D721Med (cell line): Measurements from ENCODE around the gene AKIRIN2.

Source experiments
- DNase-seq: peaks from one replicate; pipeline ENCODE4 v3.0.0; 2011; ENCODE audit warnings: low spot score; ENCODE audit not compliant: insufficient read length
- FAIRE-seq: peaks from 2 replicates; lab custom pipeline; 2011; peaks lifted over from hg19 to GRCh38; lab: Jason Lieb, UNC
- TF ChIP-seq, protein P1 (sequence below): IDR thresholded peaks from 2 replicates; pipeline ENCODE4 v1.5.1; 2012; ENCODE audit warnings: mild to moderate bottlenecking, control low read depth; ENCODE audit not compliant: insufficient read depth; ENCODE audit errors: missing control alignments

Gene AKIRIN2

DNA sequence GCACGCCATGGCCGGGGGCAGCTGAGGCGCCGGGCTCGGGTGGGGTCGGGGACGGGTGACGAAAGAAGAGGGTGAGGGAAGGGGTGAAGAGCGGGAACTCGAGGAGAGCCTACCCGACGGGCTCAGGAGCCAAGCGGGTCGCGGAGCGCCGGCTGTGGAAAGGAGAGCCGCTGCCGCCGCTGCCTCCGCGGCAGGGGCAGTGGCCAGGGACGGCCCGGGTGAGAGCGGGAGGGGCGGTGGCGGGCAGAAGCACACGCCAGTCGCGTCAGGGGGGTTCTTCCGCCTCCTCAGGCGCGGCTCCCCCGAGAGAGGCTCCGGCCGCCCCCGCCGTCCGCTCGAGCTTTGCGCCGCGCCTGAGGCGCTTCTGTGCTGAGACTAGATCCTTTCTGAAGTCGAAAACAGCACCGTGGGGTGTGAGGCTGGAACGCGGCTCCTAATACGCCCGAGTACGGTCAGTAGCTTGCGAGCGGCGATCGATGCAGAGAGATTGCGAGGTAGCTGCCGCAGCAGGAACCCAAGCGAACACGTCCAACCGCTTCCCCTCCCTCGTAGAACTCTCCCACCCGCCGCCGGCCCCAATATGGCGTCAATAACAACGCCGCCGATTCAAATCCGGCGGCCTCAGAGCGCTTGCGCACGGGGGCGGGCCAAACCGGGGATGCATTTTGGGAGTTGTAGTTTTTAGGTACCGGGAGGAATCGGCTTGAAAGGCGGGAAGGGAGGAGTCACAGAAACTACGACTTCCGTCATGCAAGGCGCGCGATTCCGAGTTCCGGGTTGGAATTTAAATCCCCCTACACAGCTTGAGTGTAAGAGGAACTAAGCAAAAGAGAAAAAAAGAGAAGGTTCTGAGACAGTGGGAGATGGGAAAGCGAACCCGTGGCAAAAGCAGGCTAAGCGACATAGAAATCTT, at the start of gene AKIRIN2:
AKIRIN2 (minus strand) TSS at position 558 of the 913 bp plus-strand sequence; CDS start at position 9, 549 bp downstream.
- TF ChIP-seq, protein P1, sequence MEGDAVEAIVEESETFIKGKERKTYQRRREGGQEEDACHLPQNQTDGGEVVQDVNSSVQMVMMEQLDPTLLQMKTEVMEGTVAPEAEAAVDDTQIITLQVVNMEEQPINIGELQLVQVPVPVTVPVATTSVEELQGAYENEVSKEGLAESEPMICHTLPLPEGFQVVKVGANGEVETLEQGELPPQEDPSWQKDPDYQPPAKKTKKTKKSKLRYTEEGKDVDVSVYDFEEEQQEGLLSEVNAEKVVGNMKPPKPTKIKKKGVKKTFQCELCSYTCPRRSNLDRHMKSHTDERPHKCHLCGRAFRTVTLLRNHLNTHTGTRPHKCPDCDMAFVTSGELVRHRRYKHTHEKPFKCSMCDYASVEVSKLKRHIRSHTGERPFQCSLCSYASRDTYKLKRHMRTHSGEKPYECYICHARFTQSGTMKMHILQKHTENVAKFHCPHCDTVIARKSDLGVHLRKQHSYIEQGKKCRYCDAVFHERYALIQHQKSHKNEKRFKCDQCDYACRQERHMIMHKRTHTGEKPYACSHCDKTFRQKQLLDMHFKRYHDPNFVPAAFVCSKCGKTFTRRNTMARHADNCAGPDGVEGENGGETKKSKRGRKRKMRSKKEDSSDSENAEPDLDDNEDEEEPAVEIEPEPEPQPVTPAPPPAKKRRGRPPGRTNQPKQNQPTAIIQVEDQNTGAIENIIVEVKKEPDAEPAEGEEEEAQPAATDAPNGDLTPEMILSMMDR, result no peak
- FAIRE-seq, result no peak
- peak; percentile 26 for DNase-seq

DNA sequence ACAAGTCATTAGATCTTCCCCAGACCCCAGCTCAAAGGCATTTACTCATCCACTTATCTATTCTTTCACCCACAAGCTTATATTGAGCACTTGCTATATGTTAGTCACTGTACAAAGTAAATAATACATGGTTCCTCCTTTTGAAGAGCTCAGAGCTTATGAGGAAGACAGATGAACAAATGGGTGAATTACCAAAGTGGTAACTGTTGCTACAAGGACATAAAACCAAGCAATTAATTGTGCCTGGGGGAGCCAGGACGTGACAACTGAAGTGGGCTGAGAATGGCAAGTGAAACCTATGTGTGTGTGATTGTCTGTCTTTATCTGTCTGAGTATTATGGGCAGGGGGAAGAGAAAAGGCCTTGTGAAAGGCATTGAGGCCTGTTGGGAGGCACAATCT, 45.6 kb upstream of the AKIRIN2 start:
- DNase-seq, result no peak
- TF ChIP-seq, protein P1, result no peak
- no peak for FAIRE-seq

- TF ChIP-seq, protein P1, result no peak
- FAIRE-seq (no peak), DNase-seq (no peak)
Measured at GRCh38 chr6:87745966-87746721, 44.1 kb upstream of the AKIRIN2 start.

DNA sequence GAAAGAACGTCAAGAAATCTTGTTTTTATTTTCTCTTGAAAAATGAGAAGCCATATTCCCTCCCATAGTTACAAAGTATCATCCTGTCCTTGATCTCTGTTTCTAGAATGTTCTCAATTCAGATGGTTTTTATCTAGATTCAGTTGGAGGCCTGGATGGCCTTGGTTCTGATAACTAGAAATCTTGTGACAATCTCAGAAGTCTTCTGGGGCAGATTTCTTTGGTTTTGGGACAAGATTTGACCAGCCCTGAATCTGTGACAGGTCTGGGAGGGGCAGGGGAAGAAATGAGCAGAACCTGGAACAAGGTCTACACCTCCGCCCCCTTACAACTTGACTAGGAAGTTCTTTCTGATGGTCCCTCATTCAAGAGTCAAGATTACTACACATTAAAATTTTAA, 41.4 kb upstream of the AKIRIN2 start:
- DNase-seq (no peak), FAIRE-seq (no peak)
- TF ChIP-seq, protein P1, result no peak

DNA sequence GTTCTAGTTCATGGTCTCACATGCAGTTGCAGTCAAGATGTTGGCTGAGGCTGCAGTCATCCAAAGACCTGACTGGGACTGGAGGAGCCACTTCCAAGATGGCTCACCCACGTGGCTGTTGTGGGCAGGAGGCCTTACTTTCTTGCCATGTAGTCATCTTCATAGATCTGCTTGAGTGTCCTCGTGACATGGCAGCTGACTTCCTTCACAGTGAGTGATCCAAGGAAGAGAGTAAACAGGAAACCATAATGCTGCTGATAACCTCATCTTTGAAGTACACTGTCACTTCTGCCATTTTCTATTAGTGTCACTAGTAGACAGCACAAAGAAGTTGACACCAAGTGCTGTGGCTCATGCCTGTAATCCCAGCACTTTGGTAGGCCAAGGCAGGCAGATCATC, 40.1 kb upstream of the AKIRIN2 start:
- no peak for DNase-seq
- TF ChIP-seq, protein P1, result no peak
- no peak for FAIRE-seq

- DNase-seq, result no peak
- no peak for FAIRE-seq
- TF ChIP-seq, protein P1, result no peak
Measured at GRCh38 chr6:87741001-87741650, 39.1 kb upstream of the AKIRIN2 start.
